HG03103 (cell line): ENCODE data around the gene CCDC60.
"Not testable (repeated sequence)": the region's sequence is repeated elsewhere in the genome, so short reads cannot be mapped to it uniquely, and the experiment has no call there.

Experiments
- ATAC-seq: cut with Tn5 transposase; IDR thresholded peaks from one replicate; pipeline ENCODE4 v1.9.1; 2021; ENCODE audit warnings: low read depth; ENCODE audit not compliant: unreplicated experiment

The CCDC60 gene

DNA sequence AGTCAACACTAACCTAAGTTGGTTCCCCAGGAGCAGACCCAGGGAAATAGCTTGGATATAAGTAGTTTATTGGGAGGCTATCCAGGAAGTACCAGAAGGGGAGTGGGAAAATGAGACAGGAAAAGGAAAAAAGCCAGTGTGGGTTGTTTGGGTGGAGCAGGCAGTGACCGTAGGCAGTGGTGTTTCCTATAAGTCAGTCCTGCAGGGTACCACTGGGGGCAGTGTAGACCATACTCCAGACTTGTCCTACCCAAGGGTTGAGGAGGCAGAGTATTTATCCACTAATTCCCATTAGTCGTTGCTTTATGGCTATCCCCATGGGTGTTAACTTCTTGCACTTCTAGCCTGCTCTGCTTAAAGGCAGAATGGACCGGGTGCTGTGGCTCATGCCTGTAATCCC, 6.4 kb upstream of the CCDC60 start:
- ATAC-seq: no peak

- no peak for ATAC-seq
These were observed 4.2 kb downstream of the CCDC60 start for GRCh38 chr12:119338593-119339363.

DNA sequence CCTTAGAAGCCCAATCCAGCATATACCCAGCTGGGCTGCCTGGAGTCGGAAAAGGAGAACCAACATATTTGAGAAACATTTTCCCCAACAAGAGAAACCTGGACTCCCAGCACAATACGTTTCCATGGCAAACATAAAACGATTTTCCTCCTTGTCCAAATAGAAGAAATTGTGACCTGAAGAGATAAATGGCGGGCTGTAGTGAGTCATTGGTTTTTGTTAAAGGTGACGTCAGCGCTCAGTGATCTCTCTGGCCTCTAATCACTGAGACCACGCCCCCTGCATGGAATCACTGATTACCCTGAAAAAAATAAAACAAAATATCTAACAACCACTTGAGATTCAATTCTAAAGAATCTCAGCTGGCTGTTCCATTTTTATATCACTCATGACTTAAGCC, 6.0 kb downstream of the CCDC60 start:
- no peak for ATAC-seq

GRCh38 chr12:119341020-119341419, 6.5 kb downstream of the CCDC60 start:
- ATAC-seq: no peak

DNA sequence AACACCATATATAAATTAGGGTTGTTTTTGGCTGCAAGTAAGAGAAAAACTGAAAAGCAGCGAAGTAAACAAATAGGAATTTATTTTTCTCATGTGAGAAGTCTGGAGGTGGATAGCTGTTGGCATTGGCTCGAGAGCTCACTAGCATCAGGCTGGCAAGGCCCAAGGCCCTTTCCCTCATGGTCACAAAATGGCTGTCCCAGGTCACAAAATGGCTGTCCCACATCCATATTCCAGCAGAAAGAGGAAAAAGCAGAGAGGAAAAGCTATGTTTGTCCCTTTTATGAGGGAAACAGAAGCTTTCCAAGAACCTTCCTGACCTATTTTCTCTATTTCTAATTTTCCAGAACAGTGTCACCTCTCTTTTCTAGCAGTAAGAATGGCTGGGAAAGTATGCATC, 7.5 kb downstream of the CCDC60 start:
- ATAC-seq: no peak

DNA sequence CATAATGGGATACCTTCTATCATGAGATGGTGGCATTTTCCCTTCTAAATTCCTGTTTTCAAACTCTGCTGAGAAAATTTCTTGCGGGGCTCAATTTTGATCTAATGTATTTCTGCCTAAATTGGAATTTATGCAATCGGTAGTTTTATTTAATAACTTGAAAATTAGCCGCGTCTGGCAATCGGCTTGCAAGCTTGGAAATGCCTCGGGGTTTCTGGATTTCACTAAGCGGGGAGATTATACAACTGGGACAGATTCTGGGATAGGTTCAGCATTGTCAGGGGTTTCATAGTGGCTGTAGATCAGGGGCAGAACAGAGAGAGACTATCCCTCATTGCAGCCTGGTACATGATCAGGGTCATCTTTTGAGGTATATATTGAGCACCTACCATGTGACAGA, 8.6 kb downstream of the CCDC60 start:
- ATAC-seq: no peak

GRCh38 chr12:119354172-119354571, 19.6 kb downstream of the CCDC60 start:
- ATAC-seq: no peak

GRCh38 chr12:119360366-119360765, 25.8 kb downstream of the CCDC60 start:
- ATAC-seq: not testable (repeated sequence)

GRCh38 chr12:119363037-119363436, 28.5 kb downstream of the CCDC60 start:
- ATAC-seq: no peak

DNA sequence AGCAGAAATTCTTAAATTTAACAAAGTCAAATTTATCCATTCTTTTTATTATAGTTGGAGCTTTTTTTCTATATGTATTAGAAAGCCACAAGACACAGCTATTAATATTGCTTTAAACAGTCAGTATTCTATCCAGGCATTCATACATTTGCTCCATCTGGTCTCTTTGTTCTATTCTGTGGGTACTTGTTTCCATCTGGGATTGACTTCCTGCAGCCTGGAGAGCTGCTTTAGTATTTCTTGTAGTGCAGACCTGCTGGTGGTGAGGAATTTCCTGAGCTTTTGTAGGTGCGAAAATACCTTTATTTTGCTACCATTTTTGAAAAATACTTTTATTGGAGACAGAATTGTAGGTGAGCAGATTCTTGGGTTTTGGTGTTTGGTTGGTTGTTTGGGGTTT, 29.0 kb downstream of the CCDC60 start:
- ATAC-seq: no peak

GRCh38 chr12:119365451-119365850, 30.9 kb downstream of the CCDC60 start:
- ATAC-seq: no peak

- no peak for ATAC-seq
These were observed 31.5 kb downstream of the CCDC60 start for GRCh38 chr12:119366007-119366406.

- no peak for ATAC-seq
These were observed 34.6 kb downstream of the CCDC60 start for GRCh38 chr12:119369161-119369560.

- no peak for ATAC-seq
These were observed 35.5 kb downstream of the CCDC60 start for GRCh38 chr12:119369907-119370546.

- ATAC-seq: no peak
These were observed 38.0 kb downstream of the CCDC60 start for GRCh38 chr12:119372540-119372939.

- ATAC-seq: no peak
These were observed 38.5 kb downstream of the CCDC60 start for GRCh38 chr12:119373001-119373400.

GRCh38 chr12:119373666-119374065, 39.1 kb downstream of the CCDC60 start:
- no peak for ATAC-seq

DNA sequence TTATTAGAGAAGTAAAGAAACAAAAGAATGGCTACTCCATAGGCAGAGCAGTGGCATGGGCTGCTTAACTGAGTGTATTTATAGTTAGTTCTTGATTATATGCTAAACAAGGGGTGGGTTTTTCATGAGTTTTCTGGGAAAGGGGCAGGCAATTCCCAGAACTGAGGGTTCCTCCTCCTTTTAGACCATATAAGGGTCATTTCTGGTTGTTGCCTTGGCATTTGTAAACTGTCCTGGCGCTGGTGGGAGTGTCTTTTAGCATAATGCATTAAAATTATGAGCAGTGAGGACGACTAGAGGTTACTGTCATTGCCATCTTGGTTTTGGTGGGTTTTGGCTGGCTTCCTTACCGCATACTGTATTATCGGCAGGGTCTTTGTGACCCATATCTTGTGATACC, 40.1 kb downstream of the CCDC60 start:
- ATAC-seq: no peak

DNA sequence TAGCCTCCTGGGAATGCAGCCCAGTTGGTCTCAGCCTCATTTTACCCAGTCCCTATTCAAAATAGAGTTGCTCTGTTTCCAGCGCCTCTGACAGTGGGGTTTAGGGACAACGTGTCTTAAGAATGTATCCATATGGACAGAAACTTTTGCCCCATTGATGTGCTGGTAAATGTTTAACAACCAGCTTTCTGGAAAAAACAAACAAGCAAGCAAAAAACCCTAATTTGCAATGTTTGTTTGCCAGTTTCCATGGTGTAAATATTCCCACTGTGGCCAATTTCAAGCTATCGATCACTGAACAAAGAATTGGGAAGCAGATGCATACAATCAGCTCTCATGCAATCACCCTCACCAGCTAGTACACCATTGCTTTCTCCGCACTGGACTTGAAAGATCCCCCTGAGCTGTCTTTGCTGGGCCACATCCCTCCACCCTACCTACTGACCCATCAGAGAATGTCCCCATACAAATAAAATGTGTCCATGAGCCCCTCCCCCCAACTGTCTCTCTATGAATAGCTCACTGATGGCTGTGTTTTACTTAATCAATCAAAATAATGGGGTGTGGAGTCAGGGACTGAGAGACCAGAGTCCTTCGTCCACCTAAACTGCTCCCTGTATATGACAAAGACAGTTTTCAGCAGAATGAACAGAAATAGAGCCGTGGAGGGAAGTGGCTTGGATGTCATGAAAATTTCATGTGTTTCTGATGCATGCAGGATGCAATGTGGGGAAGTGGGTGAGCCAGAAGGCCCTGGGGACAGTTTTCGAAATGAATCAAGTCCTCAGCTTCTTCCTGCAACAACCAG, 40.8 kb downstream of the CCDC60 start:
- no peak for ATAC-seq

- no peak for ATAC-seq
These were observed 41.3 kb downstream of the CCDC60 start for GRCh38 chr12:119375883-119376190.

DNA sequence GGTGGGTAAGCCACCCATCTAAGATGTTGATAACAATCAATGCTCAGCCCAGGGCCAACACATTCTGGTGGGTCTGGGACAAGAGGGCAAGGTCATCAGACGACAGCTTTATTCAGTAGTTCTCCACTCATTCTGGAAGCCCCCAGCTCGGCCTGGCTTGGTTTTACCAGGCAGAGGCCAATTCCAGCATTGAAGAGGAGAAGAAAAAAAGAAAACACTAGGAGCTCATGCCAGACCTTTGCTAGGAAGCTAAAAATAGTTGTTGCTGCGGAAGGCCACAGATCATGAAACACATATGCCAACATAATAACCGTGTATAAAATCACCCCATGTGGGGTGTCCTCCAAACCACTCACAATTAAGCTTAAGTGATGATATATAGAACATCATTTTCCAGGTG, 44.4 kb downstream of the CCDC60 start:
- ATAC-seq: no peak
